ENCODE measurements around the gene PRR4. TPM values are rescaled to one million over a fixed set of nuclear protein-coding genes. Genes with fewer than 3 reads are reported as not detected.

PRR4 gene
- polyA plus RNA-seq, 1 donor = 6.1 TPM

DNA sequence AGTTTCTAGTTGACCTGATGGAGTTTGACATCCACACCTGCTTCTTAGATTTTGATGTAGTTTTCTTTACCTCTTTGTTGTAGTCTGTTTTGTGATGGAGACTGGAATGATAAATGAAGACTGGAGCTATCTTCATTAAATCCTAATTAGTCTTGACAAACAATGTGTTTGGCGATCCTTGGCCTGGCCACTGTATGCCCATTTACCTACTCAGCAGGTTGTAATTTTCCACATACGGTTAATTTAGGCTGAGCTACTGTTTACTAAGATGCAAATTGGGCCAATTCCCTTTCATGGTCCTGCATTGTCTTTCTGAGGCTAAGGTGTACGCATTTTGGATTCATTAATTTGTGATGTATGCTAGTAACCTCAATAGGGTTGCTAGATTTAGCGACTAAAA, 46.7 kb downstream of the PRR4 start, which contains the start of gene TAS2R7:
TAS2R7 (minus strand) TSS at position 41 of the 400 bp plus-strand sequence. CDS start 57 bp downstream, outside the sequence.
- H3K27ac ChIP-seq (ENCODE audit: low read length) = no peak within 1 kb of the TSS
- H3K4me3 ChIP-seq (ENCODE audit: low read length) = no peak within 1 kb of the TSS
- 28% methylated on average over 2 of the region's 4 CpGs for WGBS (ENCODE audit: insufficient coverage, low lambda C conversion rate)
- no peak for DNase-seq
- no peaks in the 10 kb centered on the region for H3K4me1 ChIP-seq (ENCODE audit: control insufficient read depth, insufficient read depth, low read length)
- H3K27me3 ChIP-seq (ENCODE audit: control insufficient read depth, insufficient read depth, low read length) = peaks cover 3% of the 10 kb centered on the region
- no peaks in the 10 kb centered on the region for H3K9me3 ChIP-seq (ENCODE audit: control insufficient read depth, low read depth, low read length)
- no peaks in the 10 kb centered on the region for H3K36me3 ChIP-seq (ENCODE audit: control insufficient read depth, insufficient read depth, low read length)

DNA sequence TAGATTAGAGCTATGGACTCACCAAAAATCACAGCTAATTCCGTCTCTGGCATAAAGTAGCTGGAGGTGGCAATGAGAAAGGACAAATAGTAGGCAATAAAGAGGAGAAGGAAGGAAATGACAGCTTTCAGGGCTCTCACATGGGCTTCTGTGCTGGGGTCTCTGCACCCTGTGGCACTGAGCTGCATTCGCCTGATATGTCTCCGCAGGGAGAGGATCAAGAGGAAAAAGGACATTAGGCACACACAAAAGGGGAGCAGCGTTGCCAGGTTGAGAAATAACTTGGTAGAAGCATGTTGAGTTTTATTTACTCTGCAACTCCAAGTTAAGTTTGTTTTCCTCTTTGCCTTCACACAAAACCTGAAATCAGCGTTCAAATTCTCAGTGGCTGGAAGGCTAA, 47.5 kb downstream of the PRR4 start:
- no CpG with 5 or more reads among the region's 5 CpGs for WGBS (ENCODE audit: insufficient coverage, low lambda C conversion rate)
- Histone ChIP-seq H3K27ac (ENCODE audit: low read length) (no peak overlapping the region), H3K4me1 (ENCODE audit: control insufficient read depth, insufficient read depth, low read length) (no peaks in the 10 kb centered on the region), H3K27me3 (ENCODE audit: control insufficient read depth, insufficient read depth, low read length) (peaks cover 3% of the 10 kb centered on the region), H3K36me3 (ENCODE audit: control insufficient read depth, insufficient read depth, low read length) (no peaks in the 10 kb centered on the region), H3K9me3 (ENCODE audit: control insufficient read depth, low read depth, low read length) (no peaks in the 10 kb centered on the region), H3K4me3 (ENCODE audit: low read length) (no peak overlapping the region)
- no peak for DNase-seq

Other genes with a start within 250 kb of the PRR4 start
- gene MAGOHB, start 235.9 kb downstream of the PRR4 start, polyA plus RNA-seq = 24.1 TPM
- 0.94 TPM for gene STYK1, start 175.4 kb downstream of the PRR4 start, polyA plus RNA-seq
- gene YBX3, start 126.2 kb downstream of the PRR4 start, polyA plus RNA-seq = 140 TPM
- not detected for gene TAS2R7, start 46.8 kb downstream of the PRR4 start, polyA plus RNA-seq
- not detected for gene TAS2R8, start 42.2 kb downstream of the PRR4 start, polyA plus RNA-seq
- not detected for gene TAS2R9, start 39.3 kb downstream of the PRR4 start, polyA plus RNA-seq
- 1.2 TPM for gene TAS2R10, start 23.1 kb downstream of the PRR4 start, polyA plus RNA-seq
- gene PRH1, start 34.8 kb upstream of the PRR4 start, polyA plus RNA-seq = 7.3 TPM
- 0.03 TPM for gene TAS2R13, start 60.1 kb upstream of the PRR4 start, polyA plus RNA-seq
- gene PRH2, start 79.8 kb upstream of the PRR4 start, polyA plus RNA-seq = 0.55 TPM
- gene TAS2R14, start 89.8 kb upstream of the PRR4 start, polyA plus RNA-seq = 3.5 TPM
- gene TAS2R50, start 137.4 kb upstream of the PRR4 start, polyA plus RNA-seq = 0.04 TPM
- 2.5 TPM for gene TAS2R20, start 148.8 kb upstream of the PRR4 start, polyA plus RNA-seq
- gene TAS2R19, start 173.1 kb upstream of the PRR4 start, polyA plus RNA-seq = 0.87 TPM
- gene TAS2R31, start 181.9 kb upstream of the PRR4 start, polyA plus RNA-seq = 0.82 TPM
- gene TAS2R46, start 212.8 kb upstream of the PRR4 start, polyA plus RNA-seq = 0.13 TPM
- 0.48 TPM for gene TAS2R43, start 242.8 kb upstream of the PRR4 start, polyA plus RNA-seq

All from large intestine (tissue), 3 donors.